HEK293 (cell line): Measurements from ENCODE around the gene STEAP2.

Source experiments
- CTCF ChIA-PET: fragments of 350-600 bp; formaldehyde crosslinking; extraction: SDS; loops from one replicate; lab custom pipeline; 2021; ENCODE audit warnings: antibody characterized with exemption; lab: Yijun Ruan, JAX
- POLR2A ChIA-PET: fragments of 300-600 bp; formaldehyde crosslinking; extraction: SDS; loops from one replicate; lab custom pipeline; 2020; ENCODE audit warnings: antibody characterized with exemption, inconsistent platforms; lab: Yijun Ruan, JAX
- H3K27ac ChIP-seq: fragments of 200-500 bp; sonication (Bioruptor generic); 2 replicates; pipeline ENCODE4 v1.5.1; 2014; ENCODE audit warnings: low read depth, low read length, control low read depth, inconsistent platforms; ENCODE audit errors: extremely low read depth
- H3K36me3 ChIP-seq, 2 experiments: fragments of 200-500 bp in 1 of 2; sonication (Bioruptor generic) in 1 of 2; 1 replicate in 1 of 2; 2 replicates in 1 of 2; pipeline ENCODE4 v1.5.1; 2014 to 2017; ENCODE audit warnings: inconsistent platforms in 2 of 2, low read length in 2 of 2; ENCODE audit not compliant: control insufficient read depth in 2 of 2, insufficient read depth in 1 of 2
- H3K4me1 ChIP-seq: fragments of 200-500 bp; sonication (Bioruptor generic); 2 replicates; pipeline ENCODE4 v1.5.1; 2014; ENCODE audit warnings: mild to moderate bottlenecking, low read length, inconsistent platforms; ENCODE audit not compliant: control insufficient read depth, insufficient read depth
- H3K4me3 ChIP-seq: 2 replicates; pipeline ENCODE4 v1.5.1; 2011; ENCODE audit warnings: low read depth, mild to moderate bottlenecking, control low read depth, low read length, moderate library complexity
- H3K9me3 ChIP-seq: fragments of 200-500 bp; sonication (Bioruptor generic); 2 replicates; pipeline ENCODE4 v1.5.1; 2014; ENCODE audit warnings: low read depth, low read length, inconsistent platforms; ENCODE audit not compliant: control insufficient read depth, insufficient read depth
- GLI2 ChIP-seq: fragments of 450-650 bp; formaldehyde crosslinking; IDR thresholded peaks from 2 replicates; pipeline ENCODE4; 2017; ENCODE audit warnings: missing biosample characterization, missing genetic modification characterization, low read depth, borderline replicate concordance
- HOXA7 ChIP-seq: sonication (generic); formaldehyde crosslinking; IDR thresholded peaks from 2 replicates; pipeline ENCODE4 v1.8.1; 2022; ENCODE audit warnings: missing genetic modification reagents, borderline replicate concordance
- KLF8 ChIP-seq: fragments of 450-650 bp; formaldehyde crosslinking; IDR thresholded peaks from 2 replicates; pipeline ENCODE4 v1.5.1; 2016; ENCODE audit warnings: missing biosample characterization, missing genetic modification characterization
- PRDM10 ChIP-seq: fragments of 450-650 bp; formaldehyde crosslinking; IDR thresholded peaks from 2 replicates; pipeline ENCODE4 v1.5.1; 2016; ENCODE audit warnings: missing biosample characterization, missing genetic modification characterization
- WT1 ChIP-seq: fragments of 450-650 bp; formaldehyde crosslinking; IDR thresholded peaks from 2 replicates; pipeline ENCODE4 v1.5.1; 2016; ENCODE audit warnings: missing biosample characterization, missing genetic modification characterization
- YY1 ChIP-seq: fragments of 450-650 bp; formaldehyde crosslinking; IDR thresholded peaks from 2 replicates; pipeline ENCODE4 v1.5.1; 2018; ENCODE audit warnings: missing biosample characterization, missing genetic modification characterization
- ZBTB11 ChIP-seq: fragments of 450-650 bp; formaldehyde crosslinking; conservative IDR thresholded peaks from 2 replicates; pipeline ENCODE4 v1.5.1; 2016; ENCODE audit warnings: low read depth, missing biosample characterization, missing genetic modification characterization
- ZNF114 ChIP-seq: fragments of 450-650 bp; formaldehyde crosslinking; IDR thresholded peaks from 2 replicates; pipeline ENCODE4 v1.5.0; 2017; ENCODE audit warnings: missing biosample characterization, missing genetic modification characterization
- ZNF121 ChIP-seq: fragments of 450-650 bp; formaldehyde crosslinking; IDR thresholded peaks from 2 replicates; pipeline ENCODE4 v1.5.1; 2016; ENCODE audit warnings: missing biosample characterization, missing genetic modification characterization
- ZNF174 ChIP-seq: fragments of 450-650 bp; formaldehyde crosslinking; IDR thresholded peaks from 2 replicates; pipeline ENCODE4 v1.5.0; 2017; ENCODE audit warnings: missing biosample characterization, mild to moderate bottlenecking, missing genetic modification characterization
- ZNF211 ChIP-seq: fragments of 450-650 bp; formaldehyde crosslinking; IDR thresholded peaks from 2 replicates; pipeline ENCODE4 v1.5.1; 2016; ENCODE audit warnings: low read depth, missing biosample characterization, missing genetic modification characterization
- ZNF311 ChIP-seq: fragments of 450-650 bp; formaldehyde crosslinking; IDR thresholded peaks from 2 replicates; pipeline ENCODE4 v1.5.1; 2017; ENCODE audit warnings: missing biosample characterization, missing genetic modification characterization, borderline replicate concordance
- ZNF366 ChIP-seq: fragments of 450-650 bp; formaldehyde crosslinking; conservative IDR thresholded peaks from 2 replicates; pipeline ENCODE4 v1.5.1; 2016; ENCODE audit warnings: missing biosample characterization, missing genetic modification characterization
- ZNF585B ChIP-seq: fragments of 450-650 bp; formaldehyde crosslinking; IDR thresholded peaks from 2 replicates; pipeline ENCODE4 v1.5.1; 2016; ENCODE audit warnings: missing biosample characterization, missing genetic modification characterization
- ZNF600 ChIP-seq: fragments of 450-650 bp; formaldehyde crosslinking; IDR thresholded peaks from 2 replicates; pipeline ENCODE4 v1.5.1; 2016; ENCODE audit warnings: missing biosample characterization, missing genetic modification characterization
- ZNF664 ChIP-seq: fragments of 450-650 bp; formaldehyde crosslinking; IDR thresholded peaks from 2 replicates; pipeline ENCODE4 v1.5.1; 2016; ENCODE audit warnings: missing biosample characterization, missing genetic modification characterization
- ZNF677 ChIP-seq: fragments of 450-650 bp; IDR thresholded peaks from 2 replicates; pipeline ENCODE4 v1.5.0; 2018; ENCODE audit warnings: missing biosample characterization, mild to moderate bottlenecking, missing genetic modification characterization, moderate library complexity
- ZNF777 ChIP-seq: fragments of 450-650 bp; formaldehyde crosslinking; IDR thresholded peaks from 2 replicates; pipeline ENCODE4 v1.5.1; 2017; ENCODE audit warnings: missing biosample characterization, missing genetic modification characterization, borderline replicate concordance
- ZSCAN16 ChIP-seq: fragments of 450-650 bp; formaldehyde crosslinking; IDR thresholded peaks from 2 replicates; pipeline ENCODE4 v1.5.1; 2016; ENCODE audit warnings: missing biosample characterization, missing genetic modification characterization
- ZXDB ChIP-seq: fragments of 450-650 bp; formaldehyde crosslinking; IDR thresholded peaks from 2 replicates; pipeline ENCODE4 v1.5.1; 2016; ENCODE audit warnings: missing biosample characterization, missing genetic modification characterization
- TF ChIP-seq, protein P1 (sequence below): fragments of 450-650 bp; formaldehyde crosslinking; IDR thresholded peaks from 2 replicates; pipeline ENCODE4 v1.5.0; 2017; ENCODE audit warnings: missing biosample characterization, missing genetic modification characterization, borderline replicate concordance
- TF ChIP-seq, protein P2 (sequence below): fragments of 450-650 bp; formaldehyde crosslinking; IDR thresholded peaks from 2 replicates; pipeline ENCODE4 v1.5.1; 2016; ENCODE audit warnings: missing biosample characterization, missing genetic modification characterization

Gene STEAP2

GRCh38 chr7:90216771-90217170 is 5.2 kb downstream of the STEAP2 start (continued):
- TF ChIP-seq WT1 (tag by site-specific recombination) (no peak), GLI2 (tag by site-specific recombination) (no peak), PRDM10 (tag by site-specific recombination) (no peak), ZXDB (tag by site-specific recombination) (no peak)
- TF ChIP-seq, protein P1, sequence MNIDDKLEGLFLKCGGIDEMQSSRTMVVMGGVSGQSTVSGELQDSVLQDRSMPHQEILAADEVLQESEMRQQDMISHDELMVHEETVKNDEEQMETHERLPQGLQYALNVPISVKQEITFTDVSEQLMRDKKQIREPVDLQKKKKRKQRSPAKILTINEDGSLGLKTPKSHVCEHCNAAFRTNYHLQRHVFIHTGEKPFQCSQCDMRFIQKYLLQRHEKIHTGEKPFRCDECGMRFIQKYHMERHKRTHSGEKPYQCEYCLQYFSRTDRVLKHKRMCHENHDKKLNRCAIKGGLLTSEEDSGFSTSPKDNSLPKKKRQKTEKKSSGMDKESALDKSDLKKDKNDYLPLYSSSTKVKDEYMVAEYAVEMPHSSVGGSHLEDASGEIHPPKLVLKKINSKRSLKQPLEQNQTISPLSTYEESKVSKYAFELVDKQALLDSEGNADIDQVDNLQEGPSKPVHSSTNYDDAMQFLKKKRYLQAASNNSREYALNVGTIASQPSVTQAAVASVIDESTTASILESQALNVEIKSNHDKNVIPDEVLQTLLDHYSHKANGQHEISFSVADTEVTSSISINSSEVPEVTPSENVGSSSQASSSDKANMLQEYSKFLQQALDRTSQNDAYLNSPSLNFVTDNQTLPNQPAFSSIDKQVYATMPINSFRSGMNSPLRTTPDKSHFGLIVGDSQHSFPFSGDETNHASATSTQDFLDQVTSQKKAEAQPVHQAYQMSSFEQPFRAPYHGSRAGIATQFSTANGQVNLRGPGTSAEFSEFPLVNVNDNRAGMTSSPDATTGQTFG: no peak

DNA sequence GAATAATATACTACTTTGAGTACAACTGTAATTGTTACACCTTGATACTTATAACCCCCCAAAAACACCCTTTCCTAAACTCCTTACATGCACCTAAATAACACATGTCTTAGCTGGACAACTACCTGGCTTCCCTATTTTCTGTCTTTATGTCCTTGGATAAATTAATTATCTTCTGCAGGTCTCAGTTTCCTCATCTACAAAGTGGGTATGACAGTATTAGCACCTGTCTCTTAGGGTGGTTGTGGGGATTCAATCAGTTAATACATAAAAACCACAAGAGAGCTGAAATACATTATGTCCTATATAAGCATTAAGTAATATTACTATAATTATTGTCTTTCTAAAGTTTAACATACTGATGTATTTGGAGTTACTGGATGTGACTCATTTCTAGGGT is 10.8 kb downstream of the STEAP2 start:
- Histone ChIP-seq H3K27ac (no peak overlapping the region), H3K36me3 (no peaks in the 10 kb centered on the region)
- CTCF ChIA-PET: interaction anchor here (1.4 kb wide), 1 partner anchor 205 kb away, joined by 3 read pairs; no protein-coding TSS in a partner anchor
- POLR2A ChIA-PET: interaction anchor here (1.6 kb wide), 1 partner anchor 11 kb away, joined by 8 read pairs; the partner anchor contains the start of gene STEAP2
- TF ChIP-seq ZNF311 (tag by site-specific recombination) (no peak), YY1 (tag by site-specific recombination) (no peak), ZNF114 (no peak), ZNF677 (tag by site-specific recombination) (no peak), ZBTB11 (tag by site-specific recombination) (no peak), ZNF664 (tag by site-specific recombination) (no peak), ZNF174 (tag by site-specific recombination) (no peak), ZNF121 (tag by site-specific recombination) (no peak), ZNF777 (tag by site-specific recombination) (no peak), HOXA7 (CRISPR knock-in tag) (no peak), ZNF600 (tag by site-specific recombination) (no peak), ZNF366 (no peak), ZNF585B (tag by site-specific recombination) (no peak), KLF8 (no peak), ZNF211 (tag by site-specific recombination) (no peak), ZSCAN16 (no peak)
- TF ChIP-seq, protein P2, sequence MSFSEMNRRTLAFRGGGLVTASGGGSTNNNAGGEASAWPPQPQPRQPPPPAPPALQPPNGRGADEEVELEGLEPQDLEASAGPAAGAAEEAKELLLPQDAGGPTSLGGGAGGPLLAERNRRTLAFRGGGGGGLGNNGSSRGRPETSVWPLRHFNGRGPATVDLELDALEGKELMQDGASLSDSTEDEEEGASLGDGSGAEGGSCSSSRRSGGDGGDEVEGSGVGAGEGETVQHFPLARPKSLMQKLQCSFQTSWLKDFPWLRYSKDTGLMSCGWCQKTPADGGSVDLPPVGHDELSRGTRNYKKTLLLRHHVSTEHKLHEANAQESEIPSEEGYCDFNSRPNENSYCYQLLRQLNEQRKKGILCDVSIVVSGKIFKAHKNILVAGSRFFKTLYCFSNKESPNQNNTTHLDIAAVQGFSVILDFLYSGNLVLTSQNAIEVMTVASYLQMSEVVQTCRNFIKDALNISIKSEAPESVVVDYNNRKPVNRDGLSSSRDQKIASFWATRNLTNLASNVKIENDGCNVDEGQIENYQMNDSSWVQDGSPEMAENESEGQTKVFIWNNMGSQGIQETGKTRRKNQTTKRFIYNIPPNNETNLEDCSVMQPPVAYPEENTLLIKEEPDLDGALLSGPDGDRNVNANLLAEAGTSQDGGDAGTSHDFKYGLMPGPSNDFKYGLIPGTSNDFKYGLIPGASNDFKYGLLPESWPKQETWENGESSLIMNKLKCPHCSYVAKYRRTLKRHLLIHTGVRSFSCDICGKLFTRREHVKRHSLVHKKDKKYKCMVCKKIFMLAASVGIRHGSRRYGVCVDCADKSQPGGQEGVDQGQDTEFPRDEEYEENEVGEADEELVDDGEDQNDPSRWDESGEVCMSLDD (tag by site-specific recombination): no peak
- TF ChIP-seq, all 188 proteins: peak for 0
- no peak overlapping the region for H3K4me3 ChIP-seq
- H3K9me3 ChIP-seq: no peaks in the 10 kb centered on the region
- H3K4me1 ChIP-seq: no peaks in the 10 kb centered on the region
